Measurements from ENCODE around the gene DNM1. TPM values are rescaled to one million over a fixed set of nuclear protein-coding genes. Genes with fewer than 3 reads are reported as not detected.

The DNM1 gene
- total RNA-seq, 1 donor from 2014 or later = 87.0 TPM

DNA sequence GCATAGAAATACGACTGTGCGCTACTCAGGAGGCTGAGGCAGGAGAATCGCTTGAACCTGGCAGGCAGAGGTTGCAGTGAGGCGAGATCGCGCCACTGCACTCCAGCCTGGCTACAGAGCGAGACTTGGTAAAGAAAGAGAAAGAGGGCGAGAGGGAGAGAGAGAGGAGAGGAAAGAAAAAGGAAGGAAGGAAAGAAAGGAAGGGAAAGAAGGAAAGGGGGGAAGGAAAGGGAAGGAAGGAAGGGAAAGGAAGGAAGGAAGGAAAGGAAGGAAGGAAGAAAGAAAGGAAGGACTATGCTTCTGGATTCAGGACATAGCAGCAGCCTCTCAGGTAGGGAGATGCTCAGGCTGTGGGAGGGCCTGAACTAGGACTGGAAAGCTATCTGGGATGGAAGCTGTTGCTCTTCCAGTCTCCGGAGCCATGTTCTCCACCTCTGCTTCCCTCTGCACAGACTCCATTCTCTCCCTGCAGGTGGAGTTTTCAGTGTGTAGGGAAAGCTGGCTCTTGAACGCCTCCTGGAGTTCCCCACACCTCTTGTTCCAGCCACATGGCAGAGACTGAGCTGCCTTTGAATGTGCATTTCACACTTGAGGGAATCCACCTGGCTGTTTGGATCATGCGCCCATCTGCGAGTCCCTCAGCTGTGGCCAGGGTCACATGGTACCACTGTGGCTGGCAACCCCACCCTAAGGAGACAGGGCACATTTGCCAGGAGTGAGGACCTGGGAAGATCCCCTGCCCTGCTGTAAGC, 82.0 kb downstream of the DNM1 start:
- DNase-seq (ENCODE audit: low spot score) = no peak
- Mint-ChIP-seq H3K27me3 (ENCODE audit: low read depth) (no peaks in the 10 kb centered on the region), H3K4me3 (ENCODE audit: unreplicated experiment) (no peak overlapping the region), H3K9me3 (ENCODE audit: low read depth) (no peaks in the 10 kb centered on the region), H3K27ac (ENCODE audit: unreplicated experiment) (no peak overlapping the region), H3K4me1 (ENCODE audit: low read depth) (peaks cover 4% of the 10 kb centered on the region), H3K36me3 (ENCODE audit: low read depth) (peaks cover 9% of the 10 kb centered on the region)
- TF ChIP-seq, protein P1, sequence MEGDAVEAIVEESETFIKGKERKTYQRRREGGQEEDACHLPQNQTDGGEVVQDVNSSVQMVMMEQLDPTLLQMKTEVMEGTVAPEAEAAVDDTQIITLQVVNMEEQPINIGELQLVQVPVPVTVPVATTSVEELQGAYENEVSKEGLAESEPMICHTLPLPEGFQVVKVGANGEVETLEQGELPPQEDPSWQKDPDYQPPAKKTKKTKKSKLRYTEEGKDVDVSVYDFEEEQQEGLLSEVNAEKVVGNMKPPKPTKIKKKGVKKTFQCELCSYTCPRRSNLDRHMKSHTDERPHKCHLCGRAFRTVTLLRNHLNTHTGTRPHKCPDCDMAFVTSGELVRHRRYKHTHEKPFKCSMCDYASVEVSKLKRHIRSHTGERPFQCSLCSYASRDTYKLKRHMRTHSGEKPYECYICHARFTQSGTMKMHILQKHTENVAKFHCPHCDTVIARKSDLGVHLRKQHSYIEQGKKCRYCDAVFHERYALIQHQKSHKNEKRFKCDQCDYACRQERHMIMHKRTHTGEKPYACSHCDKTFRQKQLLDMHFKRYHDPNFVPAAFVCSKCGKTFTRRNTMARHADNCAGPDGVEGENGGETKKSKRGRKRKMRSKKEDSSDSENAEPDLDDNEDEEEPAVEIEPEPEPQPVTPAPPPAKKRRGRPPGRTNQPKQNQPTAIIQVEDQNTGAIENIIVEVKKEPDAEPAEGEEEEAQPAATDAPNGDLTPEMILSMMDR (IDR thresholded peaks at IDR 0.05) = no peak

DNA sequence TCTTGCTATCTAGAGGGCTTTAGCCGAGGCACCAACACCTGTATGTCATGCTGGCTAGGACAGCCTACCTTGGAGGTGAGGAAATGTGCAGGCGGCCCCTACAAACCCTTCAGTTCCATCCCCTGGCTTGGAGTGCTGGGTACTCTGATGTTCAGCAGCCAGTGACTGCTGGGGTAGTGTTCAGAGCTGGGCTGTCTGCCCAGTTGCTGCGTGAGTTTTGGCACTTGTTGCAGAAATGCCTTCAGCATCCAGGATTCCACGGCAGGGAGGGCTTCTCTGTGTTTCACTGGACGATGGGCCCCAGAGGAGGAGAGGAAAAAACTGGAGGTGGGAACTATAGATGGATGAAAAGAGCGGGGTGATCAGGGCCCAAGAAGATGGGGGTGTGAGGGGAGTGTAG, 83.3 kb downstream of the DNM1 start:
- DNase-seq (ENCODE audit: low spot score) = no peak
- Mint-ChIP-seq H3K4me1 (ENCODE audit: low read depth) (peaks cover 4% of the 10 kb centered on the region), H3K27me3 (ENCODE audit: low read depth) (no peaks in the 10 kb centered on the region), H3K36me3 (ENCODE audit: low read depth) (peaks cover 9% of the 10 kb centered on the region), H3K9me3 (ENCODE audit: low read depth) (no peaks in the 10 kb centered on the region), H3K27ac (ENCODE audit: unreplicated experiment) (peak overlapping the region; percentile 22), H3K4me3 (ENCODE audit: unreplicated experiment) (no peak overlapping the region)
- TF ChIP-seq, protein P1 (IDR thresholded peaks at IDR 0.05) = no peak

DNA sequence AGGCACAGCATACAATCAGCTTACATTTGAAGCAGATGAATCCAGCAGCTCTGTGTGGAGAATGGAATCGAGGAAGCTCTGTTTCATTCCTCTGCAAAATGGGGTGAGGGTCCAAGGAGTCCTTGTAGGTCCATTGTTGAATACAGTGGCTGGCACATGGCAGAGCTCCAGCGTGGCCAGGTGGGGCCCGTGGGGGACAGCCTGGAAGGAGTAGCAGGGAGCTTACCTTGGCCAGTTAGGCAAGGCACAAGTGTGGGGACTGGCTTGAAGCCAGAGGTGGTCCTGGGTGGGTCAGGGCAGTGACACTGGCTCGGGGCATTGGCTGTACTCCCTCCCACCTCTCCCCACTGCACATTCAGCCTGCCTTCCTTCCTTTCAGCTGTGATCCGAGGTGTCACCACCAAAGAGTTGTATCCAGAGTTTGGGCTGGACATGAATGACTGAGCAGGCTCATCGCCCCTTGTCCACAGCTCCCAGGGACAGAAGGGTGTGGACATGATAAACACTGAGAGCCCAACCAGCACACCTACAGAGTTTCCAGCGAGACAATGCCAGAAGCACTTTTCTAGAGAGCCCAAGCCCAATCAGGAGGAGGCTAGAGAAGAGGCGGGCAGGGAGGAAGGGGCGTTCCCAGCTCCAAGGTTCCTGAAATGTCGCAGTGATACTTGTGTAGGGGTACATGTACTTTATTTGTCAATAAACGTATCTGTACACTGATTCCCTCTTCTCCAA, 85.3 kb downstream of the DNM1 start:
- Mint-ChIP-seq H3K9me3 (ENCODE audit: low read depth) (no peaks in the 10 kb centered on the region), H3K4me3 (ENCODE audit: unreplicated experiment) (no peak overlapping the region), H3K27ac (ENCODE audit: unreplicated experiment) (no peak overlapping the region), H3K4me1 (ENCODE audit: low read depth) (peaks cover 4% of the 10 kb centered on the region), H3K27me3 (ENCODE audit: low read depth) (no peaks in the 10 kb centered on the region), H3K36me3 (ENCODE audit: low read depth) (peaks cover 9% of the 10 kb centered on the region)
- TF ChIP-seq, protein P1 (IDR thresholded peaks at IDR 0.05) = no peak
- DNase-seq (ENCODE audit: low spot score) = no peak

DNA sequence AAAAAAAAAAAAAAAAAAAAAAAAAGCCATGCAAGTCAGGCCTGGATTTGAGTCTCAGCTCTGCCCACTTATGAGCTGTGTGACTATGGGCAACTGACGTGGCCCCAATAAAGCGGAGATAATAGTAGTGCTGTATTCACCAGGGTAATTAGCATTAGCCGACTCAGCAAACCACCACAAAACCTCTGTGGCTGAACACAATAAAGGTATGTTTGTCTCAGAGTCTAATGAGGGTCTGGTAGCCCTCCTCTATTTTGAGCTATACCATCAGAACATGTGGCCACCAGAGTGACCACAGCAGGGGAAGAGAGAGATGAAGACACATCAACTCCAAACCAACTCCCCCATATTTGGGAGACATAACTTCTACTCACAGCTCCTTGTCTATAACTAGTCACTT, 88.8 kb downstream of the DNM1 start:
- no peak overlapping the region for H3K27ac Mint-ChIP-seq (ENCODE audit: unreplicated experiment)
- TF ChIP-seq, protein P1 (IDR thresholded peaks at IDR 0.05) = no peak
- no peak for DNase-seq (ENCODE audit: low spot score)
- H3K36me3 Mint-ChIP-seq (ENCODE audit: low read depth) = peaks cover 5% of the 10 kb centered on the region
- H3K9me3 Mint-ChIP-seq (ENCODE audit: low read depth) = no peaks in the 10 kb centered on the region
- H3K27me3 Mint-ChIP-seq (ENCODE audit: low read depth) = no peaks in the 10 kb centered on the region
- peaks cover 7% of the 10 kb centered on the region for H3K4me1 Mint-ChIP-seq (ENCODE audit: low read depth)
- H3K4me3 Mint-ChIP-seq (ENCODE audit: unreplicated experiment) = no peak overlapping the region

DNA sequence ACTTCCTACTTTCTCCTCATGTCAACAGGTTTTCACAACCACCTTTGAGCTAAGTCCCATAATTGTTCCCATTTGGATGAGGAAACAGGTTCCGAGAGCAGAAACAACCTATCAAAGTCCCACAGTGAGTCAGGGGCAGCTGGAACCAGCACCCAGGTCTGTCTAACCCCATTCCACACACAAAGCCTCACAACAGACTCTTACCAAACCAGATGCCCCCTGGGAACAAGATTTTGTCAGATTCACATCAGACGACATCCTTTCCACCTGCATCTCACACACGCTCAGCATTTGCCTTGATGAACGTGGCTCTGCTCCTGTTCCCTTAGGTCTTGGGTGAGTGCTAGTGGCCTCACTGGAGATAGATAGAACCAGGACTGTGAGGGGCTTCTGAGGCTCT, 89.9 kb downstream of the DNM1 start:
- Mint-ChIP-seq H3K27me3 (ENCODE audit: low read depth) (no peaks in the 10 kb centered on the region), H3K36me3 (ENCODE audit: low read depth) (peaks cover 5% of the 10 kb centered on the region), H3K4me1 (ENCODE audit: low read depth) (peaks cover 7% of the 10 kb centered on the region), H3K9me3 (ENCODE audit: low read depth) (no peaks in the 10 kb centered on the region), H3K4me3 (ENCODE audit: unreplicated experiment) (no peak overlapping the region), H3K27ac (ENCODE audit: unreplicated experiment) (no peak overlapping the region)
- TF ChIP-seq, protein P1 (IDR thresholded peaks at IDR 0.05) = no peak
- no peak for DNase-seq (ENCODE audit: low spot score)

Data from chondrocyte (in vitro differentiated cells).